ENCODE results near the gene RBPJL.

RBPJL gene

GRCh38 chr20:45345104-45345936, 38.7 kb downstream of the RBPJL start:
- Histone ChIP-seq H4K20me1 (ENCODE audit: control insufficient read depth, insufficient read depth, low read depth, low read length) (no peaks in the 10 kb centered on the region), H3K4me3 (ENCODE audit: low read length) (no peak overlapping the region), H3K4me2 (ENCODE audit: low read length) (no peak overlapping the region), H3K9me2 (replicated peaks; ENCODE audit: control insufficient read depth, low read length) (no peaks in the 10 kb centered on the region), H3K36me3 (ENCODE audit: control insufficient read depth, low read length) (no peaks in the 10 kb centered on the region), H3F3A (ENCODE audit: control insufficient read depth, insufficient read depth) (no peaks in the 10 kb centered on the region), H3K4me1 (ENCODE audit: control insufficient read depth, low read length) (no peaks in the 10 kb centered on the region), H3K27ac (ENCODE audit: low read depth, low read length) (no peak overlapping the region), H3K9me3 (ENCODE audit: control insufficient read depth, insufficient read depth, low read length) (no peaks in the 10 kb centered on the region), H3K79me2 (ENCODE audit: control insufficient read depth, low read length) (no peaks in the 10 kb centered on the region), H3K27me3 (ENCODE audit: control insufficient read depth, low read length) (peaks cover 80% of the 10 kb centered on the region)
- TF ChIP-seq CTCF (IDR thresholded peaks at IDR 0.05; ENCODE audit: low read depth, low read length, poor library complexity, severe bottlenecking) (no peak), EZH2phosphoT487 (IDR thresholded peaks at IDR 0.05; ENCODE audit: borderline replicate concordance, low read length) (no peak)

DNA sequence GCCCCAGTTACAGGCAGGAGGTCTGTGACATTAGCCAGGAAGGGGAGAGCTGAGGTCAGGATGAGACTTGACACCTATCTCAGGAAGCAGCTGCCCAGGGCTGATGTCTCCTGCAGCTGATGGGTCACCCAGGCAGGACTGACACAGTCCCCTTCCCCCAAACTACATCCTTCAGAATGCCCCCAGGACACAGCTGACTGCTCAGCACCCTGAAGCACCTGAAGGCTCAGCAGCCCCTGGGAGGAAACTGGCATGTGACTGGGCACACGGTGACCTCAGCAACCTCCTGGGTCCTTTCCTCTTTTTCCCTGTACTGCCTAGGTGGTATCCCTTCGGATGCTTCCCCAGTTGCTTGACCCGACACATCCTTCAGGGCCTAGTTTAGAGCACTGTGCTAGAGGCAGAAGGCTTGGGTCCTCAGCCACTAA, 39.7 kb downstream of the RBPJL start:
- Histone ChIP-seq H3K4me1 (ENCODE audit: control insufficient read depth, low read length) (no peaks in the 10 kb centered on the region), H3K9me3 (ENCODE audit: control insufficient read depth, insufficient read depth, low read length) (no peaks in the 10 kb centered on the region), H3K79me2 (ENCODE audit: control insufficient read depth, low read length) (no peaks in the 10 kb centered on the region), H3K27ac (ENCODE audit: low read depth, low read length) (no peak overlapping the region), H3K36me3 (ENCODE audit: control insufficient read depth, low read length) (no peaks in the 10 kb centered on the region), H3K4me3 (ENCODE audit: low read length) (no peak overlapping the region), H4K20me1 (ENCODE audit: control insufficient read depth, insufficient read depth, low read depth, low read length) (no peaks in the 10 kb centered on the region), H3K4me2 (ENCODE audit: low read length) (no peak overlapping the region), H3F3A (ENCODE audit: control insufficient read depth, insufficient read depth) (no peaks in the 10 kb centered on the region), H3K27me3 (ENCODE audit: control insufficient read depth, low read length) (peaks cover 76% of the 10 kb centered on the region), H3K9me2 (replicated peaks; ENCODE audit: control insufficient read depth, low read length) (no peaks in the 10 kb centered on the region)
- TF ChIP-seq EZH2phosphoT487 (IDR thresholded peaks at IDR 0.05; ENCODE audit: borderline replicate concordance, low read length) = no peak
- TF ChIP-seq CTCF (IDR thresholded peaks at IDR 0.05; ENCODE audit: low read depth, low read length, poor library complexity, severe bottlenecking) = no peak

DNA sequence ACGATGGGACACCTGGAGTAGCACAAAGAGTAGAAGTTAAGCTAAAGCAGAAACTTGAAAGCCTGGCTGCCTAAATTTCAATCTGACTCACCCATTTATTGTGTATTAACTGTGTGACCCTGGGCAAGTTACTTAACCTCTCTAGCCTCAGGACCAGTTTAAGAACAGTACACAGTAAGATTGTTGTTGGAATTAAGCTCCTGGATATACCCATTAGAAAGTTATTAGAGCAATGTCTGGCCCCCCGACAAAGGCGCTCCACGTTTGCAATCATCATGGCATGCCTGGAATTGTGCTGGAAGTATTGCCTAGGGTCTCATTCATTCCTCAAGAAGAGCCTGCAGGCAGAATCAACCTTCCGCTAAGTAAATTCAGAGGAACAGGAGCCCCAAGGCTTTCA, 40.2 kb downstream of the RBPJL start:
- no peak overlapping the region for H3K4me2 ChIP-seq (ENCODE audit: low read length)
- no peak overlapping the region for H3K4me3 ChIP-seq (ENCODE audit: low read length)
- no peak for TF ChIP-seq CTCF (IDR thresholded peaks at IDR 0.05; ENCODE audit: low read depth, low read length, poor library complexity, severe bottlenecking)
- no peak for TF ChIP-seq EZH2phosphoT487 (IDR thresholded peaks at IDR 0.05; ENCODE audit: borderline replicate concordance, low read length)
- no peaks in the 10 kb centered on the region for H3K9me3 ChIP-seq (ENCODE audit: control insufficient read depth, insufficient read depth, low read length)
- no peak overlapping the region for H3K27ac ChIP-seq (ENCODE audit: low read depth, low read length)
- peaks cover 71% of the 10 kb centered on the region for H3K27me3 ChIP-seq (ENCODE audit: control insufficient read depth, low read length)
- no peaks in the 10 kb centered on the region for H3K9me2 ChIP-seq (replicated peaks; ENCODE audit: control insufficient read depth, low read length)
- H3K79me2 ChIP-seq (ENCODE audit: control insufficient read depth, low read length) = no peaks in the 10 kb centered on the region
- H4K20me1 ChIP-seq (ENCODE audit: control insufficient read depth, insufficient read depth, low read depth, low read length) = no peaks in the 10 kb centered on the region
- no peaks in the 10 kb centered on the region for H3K36me3 ChIP-seq (ENCODE audit: control insufficient read depth, low read length)
- no peaks in the 10 kb centered on the region for H3K4me1 ChIP-seq (ENCODE audit: control insufficient read depth, low read length)
- no peaks in the 10 kb centered on the region for H3F3A ChIP-seq (ENCODE audit: control insufficient read depth, insufficient read depth)

All from DOHH2 (cell line).